PC-9 (cell line): ENCODE results near the gene PIGX.

Experiments
- EZH2 ChIP-seq: fragments of 200-600 bp; sonication (generic); IDR thresholded peaks from 2 replicates; pipeline ENCODE4 v1.8.0; 2017; ENCODE audit warnings: antibody characterized with exemption, low read depth
- TF ChIP-seq, protein P1 (sequence below): fragments of 200-600 bp; sonication (generic); conservative IDR thresholded peaks from 2 replicates; pipeline ENCODE4 v1.6.1; 2017; ENCODE audit warnings: mixed run types, antibody characterized with exemption, mild to moderate bottlenecking, moderate library complexity

DNA sequence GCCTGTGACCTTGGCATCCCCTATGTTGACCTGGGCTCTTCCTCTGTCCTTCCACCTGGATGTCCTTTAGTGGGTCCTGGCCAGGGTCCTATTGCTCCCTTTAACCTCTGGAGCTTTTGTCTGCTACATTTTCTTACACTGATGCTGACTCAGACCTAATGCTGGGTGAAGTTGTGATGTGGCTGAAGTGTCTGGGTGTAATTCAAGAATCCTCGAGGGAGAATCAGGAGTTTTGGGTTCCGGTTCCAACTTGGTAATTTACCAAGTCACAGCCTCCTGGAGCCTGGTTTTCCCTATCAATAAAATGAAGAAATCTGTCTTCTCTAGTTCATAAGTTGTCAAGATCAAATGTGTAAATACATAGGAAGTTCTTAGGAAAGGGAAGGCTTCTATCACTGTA lies 25.7 kb upstream of the PIGX start:
- TF ChIP-seq, protein P1, sequence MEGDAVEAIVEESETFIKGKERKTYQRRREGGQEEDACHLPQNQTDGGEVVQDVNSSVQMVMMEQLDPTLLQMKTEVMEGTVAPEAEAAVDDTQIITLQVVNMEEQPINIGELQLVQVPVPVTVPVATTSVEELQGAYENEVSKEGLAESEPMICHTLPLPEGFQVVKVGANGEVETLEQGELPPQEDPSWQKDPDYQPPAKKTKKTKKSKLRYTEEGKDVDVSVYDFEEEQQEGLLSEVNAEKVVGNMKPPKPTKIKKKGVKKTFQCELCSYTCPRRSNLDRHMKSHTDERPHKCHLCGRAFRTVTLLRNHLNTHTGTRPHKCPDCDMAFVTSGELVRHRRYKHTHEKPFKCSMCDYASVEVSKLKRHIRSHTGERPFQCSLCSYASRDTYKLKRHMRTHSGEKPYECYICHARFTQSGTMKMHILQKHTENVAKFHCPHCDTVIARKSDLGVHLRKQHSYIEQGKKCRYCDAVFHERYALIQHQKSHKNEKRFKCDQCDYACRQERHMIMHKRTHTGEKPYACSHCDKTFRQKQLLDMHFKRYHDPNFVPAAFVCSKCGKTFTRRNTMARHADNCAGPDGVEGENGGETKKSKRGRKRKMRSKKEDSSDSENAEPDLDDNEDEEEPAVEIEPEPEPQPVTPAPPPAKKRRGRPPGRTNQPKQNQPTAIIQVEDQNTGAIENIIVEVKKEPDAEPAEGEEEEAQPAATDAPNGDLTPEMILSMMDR, result no peak
- TF ChIP-seq EZH2, result no peak
